ENCODE results near the gene MAT1A. TPM values are rescaled to one million over a fixed set of nuclear protein-coding genes. Genes with fewer than 3 reads are reported as not detected.
"Not testable (repeated sequence)": the region's sequence is repeated elsewhere in the genome, so short reads cannot be mapped to it uniquely, and the experiment has no call there.

The MAT1A gene
- total and polyA plus RNA-seq, 5 experiments from 2014 or later = not detected

DNA sequence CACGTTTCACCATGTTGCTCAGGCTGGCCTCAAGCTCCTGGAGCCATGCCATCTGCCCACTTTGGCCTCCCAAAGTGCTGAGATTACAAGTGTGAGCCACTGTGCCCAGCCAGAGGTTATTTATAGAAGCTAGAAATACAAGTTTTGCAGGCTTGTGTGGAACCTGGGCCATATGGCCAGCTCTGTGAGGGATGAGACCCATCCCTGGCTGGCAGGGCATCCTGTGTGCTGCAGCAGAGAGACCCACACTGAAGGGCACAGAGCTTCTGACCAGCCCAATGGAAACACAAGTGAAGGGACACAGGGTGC is 35.5 kb downstream of the MAT1A start:
- H3K9me3 Mint-ChIP-seq, DNase-seq, H3K36me3 Mint-ChIP-seq, H3K4me3 Mint-ChIP-seq, ATAC-seq, H3K4me1 Mint-ChIP-seq, H3K27ac Mint-ChIP-seq, POLR2A ChIA-PET: not testable (repeated sequence)
- H3K27me3 Mint-ChIP-seq = peaks cover 2 to 20% (median 8%) of the 10 kb centered on the region in 5 donors

DNA sequence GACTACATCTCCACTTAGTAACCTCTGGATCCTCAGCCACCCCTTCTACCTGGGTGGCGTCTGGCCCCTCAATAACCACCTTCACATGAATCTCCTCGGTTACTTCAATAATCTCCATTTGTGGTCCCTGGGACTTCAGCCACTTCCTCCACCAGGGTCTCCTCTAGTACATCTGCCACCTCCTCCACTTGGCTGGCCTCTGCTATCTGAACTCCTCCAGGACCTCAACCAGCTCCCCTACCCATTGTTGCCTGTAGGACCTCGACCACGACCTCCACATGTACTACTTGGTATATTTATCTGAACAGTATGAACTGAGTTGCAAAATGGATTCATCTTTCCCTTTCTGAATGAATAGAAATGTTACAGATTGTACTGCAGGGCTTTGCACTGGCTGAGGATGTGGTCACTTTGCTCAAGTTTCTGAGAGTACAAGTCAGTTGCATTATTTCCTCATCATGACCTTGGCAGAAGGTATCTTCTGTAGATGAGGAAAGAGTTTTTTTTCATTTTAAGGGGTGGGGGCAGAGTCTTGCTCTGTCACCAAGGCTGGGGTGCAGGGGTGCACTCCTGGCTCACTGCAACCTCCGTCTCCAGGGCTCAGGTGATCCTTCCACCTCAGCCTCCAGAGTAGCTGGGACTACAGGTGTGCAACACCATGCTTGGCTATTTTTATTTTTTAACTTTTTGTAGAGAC is 36.0 kb downstream of the MAT1A start:
- Mint-ChIP-seq H3K4me3 (no peak overlapping the region), H3K27ac (peak overlapping the region in 3 of 10 donors; percentile 13 to 41 (median 21)), H3K4me1 (peaks cover 0 to 7% (median 4%) of the 10 kb centered on the region in 4 donors), H3K36me3 (no peaks in the 10 kb centered on the region), H3K27me3 (peaks cover 2 to 20% (median 8%) of the 10 kb centered on the region in 5 donors), H3K9me3 (no peaks in the 10 kb centered on the region)
- ATAC-seq = no peak
- DNase-seq = no peak
- POLR2A ChIA-PET = no interaction called here

DNA sequence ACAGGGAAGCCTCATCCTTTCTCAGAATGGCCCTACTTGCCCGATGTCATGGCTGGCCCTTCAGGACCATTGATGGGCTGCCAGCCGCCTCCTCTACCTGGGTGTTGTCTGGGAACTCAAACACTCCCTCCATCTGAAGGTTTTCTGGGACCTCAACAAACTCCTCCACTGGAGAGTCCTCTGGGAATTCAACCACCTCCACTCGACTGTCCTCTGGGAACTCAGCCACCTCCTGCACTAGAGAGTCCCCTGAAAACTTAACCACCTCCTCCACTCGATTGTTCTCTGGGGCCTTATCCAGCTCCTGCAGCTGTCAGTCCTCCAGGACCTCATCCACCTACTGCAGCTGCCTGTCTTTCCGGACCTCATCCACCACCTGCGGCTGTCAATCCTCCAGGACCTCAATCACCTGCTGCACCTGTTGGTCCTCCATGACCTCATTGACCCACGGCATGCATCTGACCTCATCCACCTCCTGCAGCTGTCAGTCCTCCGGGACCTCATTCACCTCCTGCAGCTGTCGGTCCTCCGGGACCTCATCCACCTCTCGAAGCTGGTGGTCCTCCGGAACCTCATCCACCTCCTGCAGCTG is 37.1 kb downstream of the MAT1A start:
- Mint-ChIP-seq H3K4me1 (peaks cover 0 to 7% (median 4%) of the 10 kb centered on the region in 4 donors), H3K36me3 (no peaks in the 10 kb centered on the region), H3K9me3 (no peaks in the 10 kb centered on the region), H3K27ac (no peak overlapping the region), H3K27me3 (peaks cover 2 to 20% (median 8%) of the 10 kb centered on the region in 5 donors), H3K4me3 (no peak overlapping the region)
- DNase-seq (no peak), ATAC-seq (no peak)
- POLR2A ChIA-PET = no interaction called here

DNA sequence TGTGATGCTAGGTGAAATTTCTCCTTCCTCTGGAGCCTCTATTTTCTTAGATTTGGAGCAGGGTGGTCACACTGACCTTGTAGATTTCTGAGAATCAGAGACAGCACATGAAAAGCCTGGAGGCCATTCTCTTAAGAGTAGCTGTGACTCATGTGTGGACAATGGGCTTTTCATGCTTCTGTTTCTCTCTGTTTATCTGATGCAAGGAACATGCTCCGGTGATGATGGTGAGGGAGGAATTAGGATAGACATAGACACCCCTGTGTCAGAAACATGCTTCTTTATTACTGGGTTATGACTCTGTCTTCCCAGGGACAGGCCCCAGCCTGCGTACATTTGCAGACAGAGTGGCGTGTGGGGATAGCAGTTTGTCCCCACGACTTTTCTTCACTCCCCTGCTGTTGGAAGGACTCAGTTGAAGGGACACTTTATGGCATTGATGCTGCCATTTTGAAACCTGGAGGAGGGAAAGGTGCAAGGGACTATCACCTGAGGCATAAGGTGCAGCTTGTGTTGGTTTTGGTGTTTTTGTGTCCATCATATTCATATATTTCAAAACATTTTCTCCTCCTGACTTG is 37.7 kb downstream of the MAT1A start:
- DNase-seq, H3K4me1 Mint-ChIP-seq, H3K36me3 Mint-ChIP-seq, H3K9me3 Mint-ChIP-seq, H3K27ac Mint-ChIP-seq, ATAC-seq, POLR2A ChIA-PET, H3K4me3 Mint-ChIP-seq: not testable (repeated sequence)
- H3K27me3 Mint-ChIP-seq = peaks cover 2 to 20% (median 8%) of the 10 kb centered on the region in 5 donors

DNA sequence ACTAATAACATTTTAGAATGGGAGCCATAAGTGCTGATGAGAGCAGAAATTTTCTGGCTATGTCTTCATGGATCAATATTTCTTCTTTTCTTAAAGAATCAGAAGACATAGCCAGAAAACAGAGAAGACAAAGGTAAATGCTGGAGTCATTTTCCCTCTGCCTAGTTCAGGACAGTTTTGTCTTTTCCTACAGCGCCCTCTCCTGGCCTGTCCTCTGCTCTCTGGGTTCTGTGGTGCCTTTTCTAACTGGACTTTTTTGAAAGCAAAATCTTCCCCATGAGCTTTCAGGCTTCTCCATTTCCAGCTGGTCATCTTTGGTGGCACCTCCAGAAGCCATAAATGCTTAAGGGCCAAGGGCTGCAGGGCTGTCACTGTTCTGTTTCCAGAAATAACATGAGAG is 39.1 kb downstream of the MAT1A start:
- H3K4me3 Mint-ChIP-seq, H3K9me3 Mint-ChIP-seq, POLR2A ChIA-PET, H3K36me3 Mint-ChIP-seq, H3K4me1 Mint-ChIP-seq, H3K27ac Mint-ChIP-seq, DNase-seq: not testable (repeated sequence)
- peaks cover 0 to 15% (median 6%) of the 10 kb centered on the region in 5 donors for H3K27me3 Mint-ChIP-seq
- peak in 1 of 2 donors; percentile 38 for ATAC-seq

DNA sequence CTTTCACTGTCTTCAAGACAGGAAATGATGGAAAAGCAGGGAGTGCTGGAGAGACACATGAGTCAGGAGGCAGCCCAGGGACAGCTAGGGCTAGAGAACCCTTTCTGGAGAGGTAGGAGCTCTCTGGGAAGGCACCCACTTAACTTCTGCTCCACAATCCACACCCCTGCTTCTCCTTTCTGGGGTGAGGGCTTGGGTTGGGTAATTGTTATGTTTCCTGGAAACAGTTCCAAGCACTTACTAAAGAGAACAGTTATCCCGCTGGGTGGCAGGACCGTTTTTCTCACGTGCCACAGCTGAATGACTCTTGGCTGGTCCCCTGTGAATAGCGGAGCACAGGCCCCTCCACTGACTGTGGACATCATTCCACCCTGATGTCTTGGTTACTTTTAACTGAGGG is 39.6 kb downstream of the MAT1A start:
- H3K4me1 Mint-ChIP-seq, H3K36me3 Mint-ChIP-seq, H3K27ac Mint-ChIP-seq, H3K4me3 Mint-ChIP-seq, DNase-seq, H3K9me3 Mint-ChIP-seq, POLR2A ChIA-PET, ATAC-seq: not testable (repeated sequence)
- peaks cover 0 to 15% (median 6%) of the 10 kb centered on the region in 5 donors for H3K27me3 Mint-ChIP-seq

DNA sequence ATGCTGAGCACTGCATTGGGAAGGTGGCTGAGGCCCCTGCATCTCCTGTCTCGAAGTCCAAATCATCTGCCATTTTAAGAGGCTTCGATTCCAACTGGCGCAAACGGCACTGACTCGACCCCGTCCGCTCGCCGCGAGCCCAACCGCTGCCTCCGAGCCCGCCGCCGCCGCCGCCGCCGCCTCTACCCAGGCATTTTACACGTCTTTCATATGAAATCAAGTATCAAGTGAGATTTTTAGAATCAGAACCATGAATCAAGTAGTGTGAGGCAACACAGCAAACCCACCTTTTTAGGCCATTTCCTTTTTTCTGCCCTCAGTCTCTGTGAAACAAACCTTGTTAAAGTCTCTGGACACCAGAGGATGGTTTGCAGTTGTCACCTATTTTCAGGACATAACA is 41.8 kb downstream of the MAT1A start:
- POLR2A ChIA-PET = not testable (repeated sequence)

DNA sequence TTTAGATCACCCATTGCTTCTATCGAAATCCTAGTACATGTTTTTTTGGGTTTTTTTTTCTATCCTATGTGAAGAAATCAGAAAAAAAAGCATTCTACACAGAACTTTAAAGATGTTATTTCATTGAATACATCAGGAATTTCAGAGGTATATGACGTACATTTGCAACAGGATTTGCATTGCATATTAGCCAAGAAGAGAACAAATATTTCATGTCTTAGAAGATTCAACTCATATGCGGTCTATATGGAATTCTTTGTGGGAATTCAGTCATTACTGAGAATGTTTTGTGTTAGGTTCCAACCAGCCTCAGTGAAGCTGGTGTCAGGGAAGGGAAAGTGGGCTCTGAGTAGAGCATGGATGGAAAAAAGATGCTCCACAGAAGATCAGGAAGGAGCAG is 45.1 kb downstream of the MAT1A start:
- H3K27me3 Mint-ChIP-seq, H3K36me3 Mint-ChIP-seq, POLR2A ChIA-PET, H3K27ac Mint-ChIP-seq, H3K4me3 Mint-ChIP-seq, H3K4me1 Mint-ChIP-seq, H3K9me3 Mint-ChIP-seq, ATAC-seq, DNase-seq: not testable (repeated sequence)

More for the DNA sequence above, 41.8 kb downstream of the MAT1A start:
- H3K4me3 Mint-ChIP-seq, ATAC-seq, H3K4me1 Mint-ChIP-seq, H3K9me3 Mint-ChIP-seq, H3K36me3 Mint-ChIP-seq, H3K27ac Mint-ChIP-seq, DNase-seq: not testable (repeated sequence)
- peaks cover 0 to 11% (median 4%) of the 10 kb centered on the region in 5 donors for H3K27me3 Mint-ChIP-seq

DNA sequence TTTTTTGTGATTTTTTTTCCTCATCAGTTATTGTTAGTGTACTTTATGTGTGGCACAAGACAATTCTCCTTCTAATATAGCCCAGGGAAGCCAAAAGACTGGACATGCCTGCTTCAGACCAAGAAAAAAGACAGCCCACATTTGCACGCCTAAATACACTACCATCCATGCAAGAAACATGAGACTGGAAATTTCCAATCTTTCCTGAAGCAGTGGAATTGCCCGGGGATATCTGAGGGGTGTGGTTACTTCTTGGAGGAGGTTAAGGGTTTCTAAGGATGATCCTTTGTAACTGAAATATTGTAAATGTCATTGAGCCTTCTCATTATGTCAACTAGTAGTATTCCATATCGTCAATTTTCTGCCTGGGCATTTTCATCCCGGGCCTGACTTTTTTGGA is 47.1 kb downstream of the MAT1A start:
- H3K9me3 Mint-ChIP-seq, ATAC-seq, H3K4me1 Mint-ChIP-seq, DNase-seq, H3K36me3 Mint-ChIP-seq, H3K27me3 Mint-ChIP-seq, H3K27ac Mint-ChIP-seq, POLR2A ChIA-PET, H3K4me3 Mint-ChIP-seq: not testable (repeated sequence)

DNA sequence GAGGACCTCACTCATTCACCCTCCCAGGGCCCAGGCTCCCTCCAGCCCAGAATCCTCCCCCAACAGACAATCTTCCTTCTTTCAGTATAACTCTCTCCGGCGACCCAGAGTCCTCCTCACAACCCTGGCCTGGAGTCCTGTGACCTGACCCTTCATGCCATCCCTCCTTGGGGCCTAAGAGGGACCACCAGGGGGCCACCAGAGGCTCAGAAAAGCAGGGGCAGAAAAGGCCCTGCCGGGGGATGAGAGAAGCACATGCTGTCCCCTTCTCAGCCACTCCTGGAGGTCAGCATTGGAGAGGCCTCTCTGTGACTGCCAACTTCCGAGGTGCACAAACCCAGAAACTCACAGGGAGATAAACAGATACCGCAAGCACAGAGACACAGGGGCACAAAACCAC is 53.0 kb downstream of the MAT1A start:
- H3K27me3 Mint-ChIP-seq, H3K9me3 Mint-ChIP-seq, DNase-seq, H3K4me1 Mint-ChIP-seq, H3K36me3 Mint-ChIP-seq, H3K4me3 Mint-ChIP-seq, POLR2A ChIA-PET, ATAC-seq: not testable (repeated sequence)
- H3K27ac Mint-ChIP-seq = peak overlapping the region in 1 of 10 donors; percentile 27

DNA sequence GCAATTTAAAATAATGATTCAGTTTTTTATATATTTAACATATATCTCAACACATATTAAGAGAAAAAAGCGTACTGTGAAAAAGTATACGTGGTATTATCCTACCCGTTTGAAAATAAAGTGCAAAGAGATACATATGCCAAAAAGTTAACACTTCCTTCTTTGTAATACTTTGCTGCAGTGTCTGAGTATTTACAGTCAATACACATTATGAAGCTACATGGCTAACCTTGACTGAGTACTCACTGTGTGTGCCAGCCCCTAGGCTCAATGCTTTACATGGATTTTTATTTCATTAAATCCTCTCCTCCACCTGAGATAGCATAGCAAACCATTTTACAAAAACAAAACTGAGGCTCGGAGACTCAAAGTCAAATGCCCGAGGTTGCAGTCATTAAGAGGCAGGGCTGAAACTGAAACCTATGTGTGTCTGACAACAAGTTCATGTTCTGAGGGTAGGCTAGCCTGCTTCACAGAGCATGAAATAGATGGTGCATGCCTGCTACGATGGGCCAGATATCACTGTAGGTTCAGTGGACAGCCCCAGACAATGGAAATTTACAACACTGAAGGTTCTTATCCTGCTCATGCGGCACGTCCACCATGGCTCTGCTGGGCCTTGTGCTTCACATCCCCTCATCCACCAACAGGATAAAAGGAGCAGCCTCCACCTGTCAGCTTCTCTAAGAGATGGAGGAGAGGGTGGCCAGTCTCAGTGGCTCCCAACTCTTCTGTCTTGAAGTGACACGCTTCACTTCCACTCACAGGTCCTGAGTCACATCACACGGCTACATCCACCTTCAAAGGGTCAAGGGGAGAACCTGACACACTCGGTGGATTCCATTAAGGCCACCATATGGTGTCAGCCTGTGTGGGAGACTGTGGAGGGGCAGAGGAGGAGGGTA is 54.9 kb downstream of the MAT1A start:
- ATAC-seq, H3K4me3 Mint-ChIP-seq, DNase-seq, H3K27ac Mint-ChIP-seq, H3K9me3 Mint-ChIP-seq, POLR2A ChIA-PET, H3K27me3 Mint-ChIP-seq, H3K4me1 Mint-ChIP-seq, H3K36me3 Mint-ChIP-seq: not testable (repeated sequence)

DNA sequence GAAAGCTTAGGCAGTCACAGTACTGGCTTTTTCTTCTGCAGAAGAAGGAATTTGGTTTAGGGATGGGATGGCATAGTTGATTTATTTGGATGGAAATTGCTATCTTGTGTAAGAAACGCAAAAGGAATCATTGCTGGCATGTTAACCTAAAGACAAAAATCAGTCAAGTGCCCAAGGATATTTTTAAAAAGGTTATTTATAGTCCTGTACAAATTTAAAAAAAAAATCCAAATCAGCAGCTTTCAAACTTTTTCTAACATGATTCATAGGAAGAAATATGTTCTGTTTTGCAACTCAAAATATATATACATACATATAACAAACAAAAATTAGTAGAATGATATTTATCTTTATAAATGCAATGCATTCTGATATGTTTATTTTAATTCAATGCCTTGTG is 55.6 kb downstream of the MAT1A start:
- POLR2A ChIA-PET, DNase-seq, H3K36me3 Mint-ChIP-seq: not testable (repeated sequence)

DNA sequence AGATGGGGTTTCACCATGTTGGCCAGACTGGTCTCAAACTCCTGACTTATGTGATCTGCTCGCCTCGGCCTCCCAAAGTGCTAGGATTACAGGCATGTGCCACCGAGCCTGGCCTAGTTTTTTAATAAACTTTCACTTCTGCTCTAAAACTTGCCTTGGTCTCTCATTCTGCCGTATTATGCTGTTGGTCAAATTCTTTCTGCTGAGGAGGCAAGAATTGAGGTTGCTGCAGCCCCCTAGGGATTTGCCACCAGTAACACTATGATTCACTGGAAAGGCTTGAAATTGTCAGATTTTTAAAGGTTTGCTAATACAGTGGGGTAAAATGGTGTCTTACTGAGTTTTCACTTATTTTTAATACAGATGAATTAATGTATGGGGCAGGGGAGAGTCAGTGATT is 62.7 kb downstream of the MAT1A start:
- H3K27ac Mint-ChIP-seq, ATAC-seq, DNase-seq, H3K9me3 Mint-ChIP-seq, H3K4me1 Mint-ChIP-seq, POLR2A ChIA-PET, H3K4me3 Mint-ChIP-seq, H3K36me3 Mint-ChIP-seq: not testable (repeated sequence)
- peaks cover 0 to 26% (median 6%) of the 10 kb centered on the region in 5 donors for H3K27me3 Mint-ChIP-seq

More for the DNA sequence above, 55.6 kb downstream of the MAT1A start:
- not testable (repeated sequence) for H3K9me3 Mint-ChIP-seq, H3K4me3 Mint-ChIP-seq, H3K27ac Mint-ChIP-seq, H3K4me1 Mint-ChIP-seq, ATAC-seq, H3K27me3 Mint-ChIP-seq
